Astrocyte of the spinal cord (primary cell): ENCODE data around the gene GADD45A.

ENCODE experiments used
- DNase-seq: peaks from one replicate; pipeline ENCODE4 v3.0.0; 2011; ENCODE audit warnings: low read depth, low spot score
- H3K4me3 ChIP-seq: 2 replicates; pipeline ENCODE4 v1.5.1; 2011; ENCODE audit warnings: low read depth, mild to moderate bottlenecking, low read length, moderate library complexity
- CTCF ChIP-seq: IDR thresholded peaks from 2 replicates; pipeline ENCODE4 v1.5.1; 2012; ENCODE audit warnings: low read depth, mild to moderate bottlenecking, low read length, inconsistent platforms
- in situ Hi-C: cut with HindIII; loops from 2 replicates; pipeline ENCODE4 v1.10.0; 2017; ENCODE audit warnings: low sequenced_read_pairs

Gene GADD45A

GRCh38 chr1:67731322-67731721, 46.3 kb downstream of the GADD45A start:
- no peak for DNase-seq
- no peak overlapping the region for H3K4me3 ChIP-seq
- TF ChIP-seq CTCF, result no peak
- in situ Hi-C loops, result no loop called here

GRCh38 chr1:67732750-67733151, 47.8 kb downstream of the GADD45A start:
- no peak for TF ChIP-seq CTCF
- peak; percentile 75 for DNase-seq
- in situ Hi-C loops, result no loop called here
- H3K4me3 ChIP-seq, result no peak overlapping the region

- TF ChIP-seq CTCF, result no peak
- H3K4me3 ChIP-seq, result no peak overlapping the region
- in situ Hi-C loops, result no loop called here
- DNase-seq, result no peak
These were observed 48.8 kb downstream of the GADD45A start for GRCh38 chr1:67733681-67734322.

GRCh38 chr1:67734323-67734690, 49.3 kb downstream of the GADD45A start:
- no peak for TF ChIP-seq CTCF
- H3K4me3 ChIP-seq, result no peak overlapping the region
- in situ Hi-C loops, result no loop called here
- DNase-seq, result no peak

- in situ Hi-C loops, result no loop called here
- H3K4me3 ChIP-seq, result no peak overlapping the region
- no peak for TF ChIP-seq CTCF
- no peak for DNase-seq
These were observed 50.2 kb downstream of the GADD45A start for GRCh38 chr1:67735206-67735605.

GRCh38 chr1:67735806-67736627, 51.0 kb downstream of the GADD45A start:
- no peak overlapping the region for H3K4me3 ChIP-seq
- in situ Hi-C loops, result no loop called here
- TF ChIP-seq CTCF, result no peak
- DNase-seq, result peak; percentile 94
